ENCODE measurements around the gene DISC1.
"Not testable (repeated sequence)": the region's sequence is repeated elsewhere in the genome, so short reads cannot be mapped to it uniquely, and the experiment has no call there.

Gene DISC1

DNA sequence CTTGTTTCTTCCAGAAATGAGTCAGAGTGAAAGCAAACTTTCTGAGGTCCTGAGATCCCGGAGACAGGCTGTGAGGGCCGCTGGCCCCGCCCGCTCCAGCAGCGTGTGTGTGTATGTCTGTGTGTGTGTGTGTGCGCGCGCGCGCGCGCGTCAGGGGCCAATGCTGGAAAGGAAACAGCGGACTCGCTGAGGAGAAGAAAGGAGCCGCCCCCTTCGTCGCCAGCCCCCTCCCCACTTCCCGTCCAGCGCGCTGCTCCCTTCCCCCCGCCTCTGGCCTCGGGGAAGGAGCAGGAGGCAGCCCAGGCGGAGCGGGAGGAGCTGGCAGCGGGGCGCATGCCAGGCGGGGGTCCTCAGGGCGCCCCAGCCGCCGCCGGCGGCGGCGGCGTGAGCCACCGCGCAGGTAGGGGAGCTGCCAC, at the start of gene DISC1:
Gene DISC1 (plus strand): TSS at position 256 of the 416 bp plus-strand sequence. CDS start 78 bp downstream, at position 334.
- DNase-seq, result peak; percentile 74 to 82

- DNase-seq, result no peak
These were observed 49.5 kb upstream of the DISC1 start for GRCh38 chr1:231576804-231577718.

GRCh38 chr1:231580874-231581273, 45.7 kb upstream of the DISC1 start:
- DNase-seq, result no peak

- no peak for DNase-seq
These were observed 44.7 kb upstream of the DISC1 start for GRCh38 chr1:231581859-231582258.

DNA sequence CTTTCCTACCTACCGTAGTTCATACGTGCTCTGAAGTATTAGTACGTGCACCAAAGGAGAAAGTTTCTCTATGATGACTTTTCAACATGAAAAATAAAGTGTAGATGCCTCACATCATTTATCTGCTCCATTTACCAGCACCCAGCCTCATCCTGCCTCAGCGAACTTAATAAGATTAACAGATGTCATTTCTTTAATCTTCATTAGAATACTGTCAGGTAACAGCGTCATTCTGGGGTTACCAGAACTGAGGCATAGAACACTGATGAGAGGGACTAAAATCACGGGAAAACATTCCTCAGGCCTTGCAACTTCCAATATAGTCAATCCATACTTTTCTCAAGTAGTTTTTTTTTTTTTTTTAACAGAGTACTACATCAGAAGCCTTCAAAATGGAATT, 43.2 kb upstream of the DISC1 start:
- DNase-seq, result no peak

- peak in 1 of 2 donors; percentile 3 for DNase-seq
These were observed 42.5 kb upstream of the DISC1 start for GRCh38 chr1:231584117-231584516.

DNA sequence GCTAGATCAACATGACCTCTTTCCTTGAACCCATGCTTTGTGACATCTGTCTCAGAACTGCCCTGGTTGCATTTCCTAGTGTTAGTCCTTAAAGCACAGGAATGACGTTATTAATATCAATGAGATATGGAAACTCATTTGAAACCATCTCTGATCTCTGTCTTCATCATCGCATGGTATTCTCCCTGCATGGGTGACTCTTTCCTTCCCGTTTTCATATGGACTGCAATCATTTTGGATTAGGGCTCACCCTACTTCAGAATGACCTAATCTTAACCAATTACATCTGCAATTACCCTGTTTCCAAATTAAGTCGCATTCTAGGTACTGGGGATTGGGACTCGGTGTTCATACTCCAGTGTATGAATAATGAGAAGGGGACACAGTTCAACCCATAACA, 41.7 kb upstream of the DISC1 start:
- DNase-seq, result no peak

DNA sequence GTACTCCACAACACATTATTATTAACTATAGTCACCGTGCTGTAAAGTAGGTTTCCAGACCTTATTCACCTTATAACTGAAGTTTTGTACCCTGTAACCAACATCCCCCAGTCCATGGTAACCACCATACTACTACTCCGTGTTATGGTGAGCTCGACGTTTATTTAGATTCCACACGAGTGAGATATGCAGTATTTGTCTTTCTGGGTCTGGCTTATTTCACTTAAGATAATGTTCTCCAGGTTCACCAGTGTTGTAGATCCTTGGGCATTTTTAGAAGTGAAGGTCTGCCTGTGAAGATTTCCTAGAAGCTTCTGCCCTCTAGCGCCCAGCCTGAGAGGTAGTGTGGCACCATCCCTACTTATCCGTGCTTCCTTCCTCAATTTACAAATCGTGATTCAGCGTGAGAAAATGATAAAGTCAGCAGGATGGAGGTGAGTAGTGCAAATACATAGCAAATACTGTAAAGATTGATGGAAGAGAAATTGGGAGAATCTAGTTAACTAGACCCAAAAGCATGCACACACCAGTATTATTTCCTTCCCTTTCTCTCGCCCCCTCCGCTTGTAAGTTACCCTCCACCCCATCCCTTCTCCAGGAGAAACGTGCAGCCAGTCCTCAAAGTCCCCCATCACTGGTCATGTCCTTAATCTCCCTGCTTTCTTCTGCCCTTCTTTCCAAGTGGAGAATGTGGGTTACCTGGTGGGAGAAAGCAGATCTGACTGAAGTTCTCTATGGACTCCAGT, 36.0 kb upstream of the DISC1 start:
- peak; percentile 54 to 55 for DNase-seq

- no peak for DNase-seq
These were observed 35.1 kb upstream of the DISC1 start for GRCh38 chr1:231591466-231591865.

- DNase-seq, result no peak
These were observed 33.8 kb upstream of the DISC1 start for GRCh38 chr1:231592809-231593208.

DNA sequence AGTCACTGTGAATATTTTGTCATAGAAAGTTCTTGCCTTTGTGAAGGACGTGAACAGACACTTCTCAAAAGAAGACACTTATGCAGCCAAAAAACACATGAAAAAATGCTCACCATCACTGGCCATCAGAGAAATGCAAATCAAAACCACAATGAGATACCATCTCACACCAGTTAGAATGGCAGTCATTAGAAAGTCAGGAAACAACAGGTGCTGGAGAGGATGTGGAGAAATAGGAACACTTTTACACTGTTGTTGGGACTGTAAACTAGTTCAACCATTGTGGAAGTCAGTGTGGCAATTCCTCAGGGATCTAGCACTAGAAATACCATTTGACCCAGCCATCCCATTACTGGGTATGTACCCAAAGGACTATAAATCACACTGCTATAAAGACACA, 33.3 kb upstream of the DISC1 start:
- not testable (repeated sequence) for DNase-seq

DNA sequence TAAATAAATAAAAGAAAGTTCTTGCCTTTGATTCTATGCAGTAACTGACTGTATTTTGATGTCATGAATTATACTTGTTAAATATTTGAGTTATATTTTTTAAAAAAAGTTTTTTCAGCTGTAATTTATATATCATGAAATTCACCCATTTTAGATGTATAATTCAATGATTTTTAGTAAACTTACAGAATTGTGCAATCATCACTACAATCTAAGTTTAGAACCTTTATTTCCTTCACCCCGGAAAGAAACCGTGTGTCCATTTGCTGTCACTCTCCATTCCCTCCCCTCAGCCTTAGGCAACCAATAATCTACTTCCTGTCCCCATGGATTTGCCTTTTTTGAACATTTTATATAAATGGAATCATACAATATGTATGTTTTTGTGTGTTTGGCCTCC, 32.5 kb upstream of the DISC1 start:
- no peak for DNase-seq

GRCh38 chr1:231594749-231595148, 31.8 kb upstream of the DISC1 start:
- no peak for DNase-seq

- no peak for DNase-seq
These were observed 30.2 kb upstream of the DISC1 start for GRCh38 chr1:231596337-231596791.

- DNase-seq, result no peak
These were observed 28.6 kb upstream of the DISC1 start for GRCh38 chr1:231597971-231598370.

DNA sequence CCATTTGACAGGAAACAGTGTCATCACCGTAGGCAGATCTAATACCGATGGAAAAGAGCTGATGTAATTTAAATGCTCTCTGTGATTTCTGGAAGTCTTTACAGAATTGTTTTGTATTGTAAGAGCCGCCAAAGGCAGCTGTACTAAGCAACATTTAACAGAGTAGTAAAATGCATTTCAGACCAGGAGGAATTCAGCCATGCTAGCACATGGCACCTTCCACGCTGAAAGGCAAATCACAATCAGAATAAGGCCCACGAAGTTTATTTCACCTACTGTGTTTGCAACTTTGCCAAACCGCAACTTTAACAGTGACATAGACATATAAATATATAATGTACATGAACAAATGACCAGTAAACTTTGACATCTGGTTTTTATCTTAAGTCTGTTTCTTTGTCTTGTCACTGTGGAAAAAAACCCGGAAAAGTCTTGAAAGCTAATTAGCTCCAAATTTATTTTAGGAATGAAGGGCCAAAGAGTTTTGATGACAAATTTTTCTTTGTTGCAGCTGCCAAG, 26.1 kb upstream of the DISC1 start:
- no peak for DNase-seq

- DNase-seq, result no peak
These were observed 24.5 kb upstream of the DISC1 start for GRCh38 chr1:231601824-231602672.

- no peak for DNase-seq
These were observed 24.0 kb upstream of the DISC1 start for GRCh38 chr1:231602673-231602984.

GRCh38 chr1:231603598-231604275, 22.9 kb upstream of the DISC1 start:
- peak; percentile 36 to 73 for DNase-seq

DNA sequence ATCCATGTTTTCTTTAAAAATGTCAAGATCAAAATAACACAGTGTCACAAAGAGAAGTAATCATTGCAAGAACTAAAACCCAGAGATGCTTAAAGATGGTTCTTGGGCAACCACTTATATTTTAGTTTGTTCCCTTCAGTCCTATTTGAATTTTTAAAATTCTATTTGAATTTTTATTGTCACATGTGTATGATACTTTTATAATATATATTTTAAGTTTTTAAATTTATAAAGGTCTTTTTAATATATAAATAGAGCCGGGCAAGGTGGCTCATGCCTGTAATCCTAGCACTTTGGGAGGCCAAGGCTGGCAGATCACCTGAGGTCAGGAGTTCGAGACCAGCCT, 22.3 kb upstream of the DISC1 start:
- DNase-seq, result no peak

DNA sequence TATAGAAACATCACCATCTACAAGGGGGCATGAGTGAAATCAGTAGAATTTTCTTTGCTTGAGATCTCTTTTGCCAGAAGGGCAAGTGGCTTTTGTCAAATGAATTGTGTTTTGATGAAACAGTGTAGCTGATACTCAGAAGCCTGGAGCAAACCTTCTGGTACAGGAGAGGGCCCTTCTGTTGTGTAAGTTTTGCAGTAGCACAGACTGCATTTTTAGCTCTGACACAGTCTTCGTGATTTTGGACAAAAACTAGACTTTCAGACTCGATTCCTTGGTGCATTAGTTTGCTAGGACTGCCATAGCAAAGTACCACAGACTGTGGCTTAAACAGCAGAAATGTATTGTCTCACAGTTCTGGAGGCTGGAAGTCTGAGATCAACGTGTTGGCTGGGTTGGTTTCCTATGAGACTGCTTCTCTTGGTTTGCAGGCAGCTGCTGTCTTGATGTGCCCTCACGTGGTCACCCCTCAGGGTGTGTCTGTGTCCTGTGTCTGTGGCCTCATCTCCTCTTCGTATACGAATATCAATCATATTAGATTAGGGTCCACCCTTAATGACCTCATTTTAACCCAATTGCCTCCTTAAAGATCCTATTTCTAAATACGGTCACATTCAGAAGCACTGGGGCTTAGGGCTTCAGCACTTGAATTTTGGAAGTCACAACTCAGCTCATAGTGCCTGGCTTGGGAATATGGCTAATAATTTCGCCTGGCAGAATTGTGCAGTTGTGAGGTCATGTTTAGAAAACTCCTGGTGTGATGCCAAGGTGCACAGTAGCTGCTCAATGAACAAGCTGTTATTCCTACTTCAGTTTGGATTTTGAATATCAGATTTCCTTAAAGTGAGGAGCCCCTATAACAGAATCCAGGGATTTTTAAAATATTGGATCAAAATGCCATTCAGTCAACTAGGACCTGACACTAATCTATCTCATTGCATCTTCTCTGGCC, 21.2 kb upstream of the DISC1 start:
- no peak for DNase-seq

Data from CD4-positive, alpha-beta T cell treated with Interferon alpha-2 for 1 hour (primary cell).